Epithelial cell of proximal tubule (primary cell): ENCODE measurements around the gene S100Z. TPM values are rescaled to one million over a fixed set of nuclear protein-coding genes. Genes with fewer than 3 reads are reported as not detected.
"Not testable (repeated sequence)": the region's sequence is repeated elsewhere in the genome, so short reads cannot be mapped to it uniquely, and the experiment has no call there.

Experiments
- DNase-seq: peaks from one replicate; pipeline ENCODE4 v3.0.0-alpha.2; 2011; ENCODE audit warnings: low read depth
- H3K4me3 ChIP-seq: 2 replicates; pipeline ENCODE4 v1.5.1; 2011; ENCODE audit warnings: low read depth, mild to moderate bottlenecking, low read length
- total RNA-seq: library from RNA; depleted of rRNA; stranded (reverse); fragments of >200 nt; gene quantifications from 2 replicates; pipeline ENCODE4 v1.2.3, GENCODE V29; 2015
- TF ChIP-seq, protein P1 (sequence below): conservative IDR thresholded peaks from 2 replicates; pipeline ENCODE4 v1.5.1; 2012; ENCODE audit warnings: low read depth, mild to moderate bottlenecking, low read length

Gene S100Z
- total RNA-seq, 1 donor from 2014 or later = not detected

DNA sequence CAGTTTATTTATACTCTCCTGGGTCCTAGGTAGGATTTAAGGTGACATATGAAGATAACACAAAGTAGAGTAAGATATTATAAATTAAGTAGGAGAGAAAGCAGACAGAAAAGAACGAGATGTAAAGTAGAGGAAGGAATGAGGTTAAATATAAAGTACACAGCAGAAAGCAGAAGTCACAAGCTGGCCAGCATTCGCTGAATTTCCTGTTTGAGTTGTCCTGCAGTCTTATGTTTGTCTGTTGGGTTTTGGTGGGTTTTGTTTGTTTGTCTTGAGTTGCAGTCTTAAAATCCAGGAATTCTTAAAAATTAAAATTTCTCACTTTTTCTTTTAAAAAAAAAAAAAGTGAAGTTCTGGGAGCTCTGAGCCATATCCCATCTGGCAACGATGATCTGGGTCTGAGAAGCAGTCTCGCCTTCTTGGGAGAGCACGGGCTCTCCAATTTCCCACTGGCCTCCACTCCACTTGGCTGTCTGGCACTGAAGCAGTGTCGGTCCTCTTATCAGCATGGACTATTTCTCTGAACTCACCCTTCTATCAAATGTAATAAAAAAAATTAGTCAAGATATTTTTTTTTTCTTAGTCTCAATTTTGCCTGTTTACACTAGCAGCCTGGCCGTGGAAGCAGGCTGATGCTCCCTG is 2.0 kb downstream of the S100Z start:
- H3K4me3 ChIP-seq = no peak overlapping the region
- DNase-seq = no peak
- TF ChIP-seq, protein P1, sequence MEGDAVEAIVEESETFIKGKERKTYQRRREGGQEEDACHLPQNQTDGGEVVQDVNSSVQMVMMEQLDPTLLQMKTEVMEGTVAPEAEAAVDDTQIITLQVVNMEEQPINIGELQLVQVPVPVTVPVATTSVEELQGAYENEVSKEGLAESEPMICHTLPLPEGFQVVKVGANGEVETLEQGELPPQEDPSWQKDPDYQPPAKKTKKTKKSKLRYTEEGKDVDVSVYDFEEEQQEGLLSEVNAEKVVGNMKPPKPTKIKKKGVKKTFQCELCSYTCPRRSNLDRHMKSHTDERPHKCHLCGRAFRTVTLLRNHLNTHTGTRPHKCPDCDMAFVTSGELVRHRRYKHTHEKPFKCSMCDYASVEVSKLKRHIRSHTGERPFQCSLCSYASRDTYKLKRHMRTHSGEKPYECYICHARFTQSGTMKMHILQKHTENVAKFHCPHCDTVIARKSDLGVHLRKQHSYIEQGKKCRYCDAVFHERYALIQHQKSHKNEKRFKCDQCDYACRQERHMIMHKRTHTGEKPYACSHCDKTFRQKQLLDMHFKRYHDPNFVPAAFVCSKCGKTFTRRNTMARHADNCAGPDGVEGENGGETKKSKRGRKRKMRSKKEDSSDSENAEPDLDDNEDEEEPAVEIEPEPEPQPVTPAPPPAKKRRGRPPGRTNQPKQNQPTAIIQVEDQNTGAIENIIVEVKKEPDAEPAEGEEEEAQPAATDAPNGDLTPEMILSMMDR = no peak

DNA sequence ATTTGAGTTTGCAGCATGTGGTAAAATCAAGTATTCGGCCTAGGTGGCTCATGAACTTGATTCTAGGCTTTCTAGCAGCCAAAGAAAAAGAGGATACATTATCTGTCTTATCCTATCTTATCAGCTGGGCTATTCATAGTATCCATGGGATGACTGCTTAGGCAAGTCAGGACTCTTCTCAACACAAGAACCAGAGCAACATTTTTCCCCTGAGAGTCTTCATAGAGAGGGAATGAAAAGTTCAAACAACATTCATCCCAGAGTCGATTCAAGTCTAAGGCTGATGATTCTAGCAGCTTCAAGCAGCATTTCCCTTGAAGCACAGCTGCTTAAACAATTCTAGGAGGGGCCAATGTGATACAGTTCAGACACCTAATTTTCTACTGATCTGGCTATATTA is 3.0 kb downstream of the S100Z start:
- no peak for DNase-seq
- H3K4me3 ChIP-seq = no peak overlapping the region
- TF ChIP-seq, protein P1 = no peak

DNA sequence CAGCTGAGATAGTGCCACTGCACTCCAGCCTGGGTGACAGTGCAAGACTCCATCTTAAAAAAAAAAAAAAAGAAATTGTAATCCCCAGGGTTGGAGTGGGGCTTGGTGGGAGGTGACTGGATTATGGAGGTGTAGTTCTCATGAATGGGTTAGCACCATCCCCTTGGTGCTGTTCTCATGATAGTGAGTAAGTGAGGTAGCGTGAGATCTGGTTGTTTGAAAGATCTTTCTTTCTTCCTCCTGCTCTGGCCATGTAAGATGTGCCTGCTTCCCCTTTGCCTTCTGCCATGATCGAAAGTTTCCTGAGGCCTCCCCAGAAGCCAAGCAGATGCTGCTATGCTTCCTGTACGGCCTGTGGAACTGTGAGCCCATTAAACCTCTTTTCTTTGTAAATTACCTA is 3.9 kb downstream of the S100Z start:
- not testable (repeated sequence) for H3K4me3 ChIP-seq, DNase-seq

- H3K4me3 ChIP-seq = no peak overlapping the region
- TF ChIP-seq, protein P1 = no peak
- no peak for DNase-seq
These were observed 4.8 kb downstream of the S100Z start for GRCh38 chr5:76854644-76855043.

DNA sequence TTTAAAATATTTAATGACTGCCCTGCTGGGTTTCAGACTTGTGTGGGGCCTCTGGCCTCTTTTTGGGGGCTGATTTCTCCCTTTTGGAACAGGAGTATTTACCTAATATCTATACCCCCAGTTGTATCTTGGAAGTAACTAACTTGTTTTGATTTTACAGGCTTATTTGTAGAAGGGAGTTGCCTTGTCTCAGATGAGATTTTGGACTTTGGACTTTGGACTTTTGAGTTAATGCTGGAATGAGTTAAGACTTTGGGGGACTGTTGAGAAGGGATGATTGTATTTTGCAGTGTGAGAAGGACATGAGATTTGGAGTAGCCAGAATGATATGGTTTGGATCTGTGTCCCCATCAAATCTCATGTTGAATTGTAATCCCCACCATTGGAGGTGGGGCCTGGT is 5.7 kb downstream of the S100Z start:
- DNase-seq, H3K4me3 ChIP-seq: not testable (repeated sequence)

DNA sequence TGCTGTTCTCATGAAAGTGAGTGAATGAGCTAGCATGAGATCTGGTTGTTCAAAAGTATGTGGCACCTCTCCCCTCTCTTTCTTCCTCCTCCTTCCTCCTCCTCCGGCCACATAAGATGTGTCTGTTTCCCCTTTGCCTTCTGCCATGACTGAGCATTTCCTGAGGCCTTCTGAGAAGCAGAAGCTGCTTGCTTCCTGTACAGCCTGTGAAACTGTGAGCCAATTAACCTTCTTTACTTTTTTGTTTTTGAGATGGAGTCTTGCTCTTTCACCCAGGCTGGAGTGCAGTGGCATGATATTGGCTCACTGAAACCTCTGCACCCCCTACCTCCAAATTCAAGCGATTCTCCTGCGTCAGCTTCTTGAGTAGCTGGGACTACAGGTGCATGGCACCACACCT is 6.1 kb downstream of the S100Z start:
- TF ChIP-seq, protein P1 = no peak
- no peak for DNase-seq

DNA sequence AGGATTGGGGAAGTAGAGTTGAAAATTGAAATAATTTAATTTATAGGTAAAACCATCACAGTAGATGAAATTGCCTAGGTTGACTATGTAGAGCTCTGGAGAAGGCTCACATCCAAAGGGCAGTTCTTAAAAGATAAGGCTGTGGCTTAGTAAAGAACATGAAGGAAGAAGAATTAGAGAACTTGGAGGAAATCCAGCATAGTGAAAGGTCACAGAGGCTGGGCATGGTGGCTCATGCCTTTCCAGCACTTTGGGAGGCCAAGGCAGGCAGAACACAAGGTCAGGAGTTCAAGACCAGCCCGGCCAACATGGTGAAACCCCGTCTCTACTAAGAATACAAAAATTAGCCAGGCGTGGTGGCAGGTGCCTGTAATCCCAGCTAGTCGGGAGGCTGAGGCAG is 7.0 kb downstream of the S100Z start:
- not testable (repeated sequence) for H3K4me3 ChIP-seq, DNase-seq

More for the DNA sequence above, 6.1 kb downstream of the S100Z start:
- no peak overlapping the region for H3K4me3 ChIP-seq

- no peak overlapping the region for H3K4me3 ChIP-seq
- no peak for DNase-seq
- TF ChIP-seq, protein P1 = no peak
These were observed 9.9 kb downstream of the S100Z start for GRCh38 chr5:76859591-76860247.
